ENCODE measurements around the gene PHPT1. TPM values are rescaled to one million over a fixed set of nuclear protein-coding genes. Genes with fewer than 3 reads are reported as not detected.

PHPT1 gene
- total RNA-seq, 1 experiment from 2014 or later: 161 TPM

- H3K9me3 Mint-ChIP-seq: no peaks in the 10 kb centered on the region
- peaks cover 3% of the 10 kb centered on the region for H3K23me2 ChIP-seq (ENCODE audit: insufficient read length, low read depth, low read length, poor library complexity, severe bottlenecking)
Observed at GRCh38 chr9:136852664-136853595, 3.7 kb downstream of the PHPT1 start.

More at GRCh38 chr9:136852664-136853595, 3.7 kb downstream of the PHPT1 start:
- H2BK120ac ChIP-seq (ENCODE audit: low read depth, low read length, poor library complexity, severe bottlenecking): no peak overlapping the region
- no peaks in the 10 kb centered on the region for H4K20me1 ChIP-seq (ENCODE audit: control insufficient read depth, insufficient read depth, insufficient read length)
- no peak overlapping the region for H3K27ac ChIP-seq (ENCODE audit: insufficient read length, low read depth, low read length)
- WGBS (ENCODE audit: extremely low coverage, insufficient read length, low lambda C conversion rate): no CpG with 5 or more reads among the region's 29 CpGs
- H2BK12ac ChIP-seq (ENCODE audit: insufficient read length, low read depth, low read length): no peak overlapping the region
- DNase-seq: no peak
- Mint-ChIP-seq H3K27me3 (ENCODE audit: low read depth) (peaks cover 2% of the 10 kb centered on the region), H3K4me3 (no peak overlapping the region), H3K27ac (no peak overlapping the region), H3K4me1 (peaks cover 2 to 5% of the 10 kb centered on the region in 2 experiments; a peak in 3 of 4 replicates), H3K36me3 (ENCODE audit: insufficient read depth in 1 of 3, low read depth in 3 of 3) (peaks cover 0 to 12% (median 10%) of the 10 kb centered on the region in 3 experiments; a peak in 4 of 7 replicates)
- no peak overlapping the region for H2AFZ ChIP-seq (ENCODE audit: low read length)
- H4K91ac ChIP-seq (ENCODE audit: insufficient read length, low read depth, low read length): no peak overlapping the region
- no peak overlapping the region for H3K4me2 ChIP-seq (ENCODE audit: insufficient read depth, insufficient read length, low read length)
- H3K9me3 ChIP-seq (ENCODE audit: control insufficient read depth, low read depth, low read length): no peaks in the 10 kb centered on the region
- H3K18ac ChIP-seq (ENCODE audit: insufficient read length, low read depth, low read length): no peak overlapping the region
- H3K27me3 ChIP-seq (ENCODE audit: insufficient read depth, low read length): no peaks in the 10 kb centered on the region
- no peak overlapping the region for H4K8ac ChIP-seq (replicated peaks; ENCODE audit: insufficient read length, low read depth, low read length)
- H3K56ac ChIP-seq (ENCODE audit: insufficient read length, low read depth, low read length): no peak overlapping the region
- no peak for TF ChIP-seq CTCF (conservative IDR thresholded peaks at IDR 0.05)
- H2BK20ac ChIP-seq (ENCODE audit: low read depth, low read length, poor library complexity, severe bottlenecking): no peak overlapping the region
- no peak overlapping the region for H2AK5ac ChIP-seq (ENCODE audit: insufficient read length, low read length)
- no peaks in the 10 kb centered on the region for H3K79me1 ChIP-seq (ENCODE audit: insufficient read depth, low read depth, low read length, poor library complexity, severe bottlenecking)
- H2BK5ac ChIP-seq (ENCODE audit: insufficient read length, low read length): no peak overlapping the region
- no peaks in the 10 kb centered on the region for H3K4me1 ChIP-seq (ENCODE audit: insufficient read depth, low read length)
- no peak overlapping the region; the same call in 1 of the 2 replicates for H3K14ac ChIP-seq (ENCODE audit: insufficient read depth, low read length)
- H4K5ac ChIP-seq (ENCODE audit: insufficient read length, low read depth, low read length): no peak overlapping the region
- H3K23ac ChIP-seq (ENCODE audit: insufficient read length, low read depth, low read length): no peak overlapping the region
- no peak overlapping the region for H3T11ph ChIP-seq (ENCODE audit: low read length)
- no peak overlapping the region for H3K4ac ChIP-seq (ENCODE audit: low read depth, low read length)
- no peak overlapping the region for H3K9ac ChIP-seq (ENCODE audit: extremely low read depth, insufficient read length, low read length)
- H3K79me2 ChIP-seq (ENCODE audit: insufficient read depth, low read length): no peaks in the 10 kb centered on the region
- no peak overlapping the region for H2BK15ac ChIP-seq (ENCODE audit: low read depth, low read length)
